ENCODE results near the gene CAB39L. TPM values are rescaled to one million over a fixed set of nuclear protein-coding genes. Genes with fewer than 3 reads are reported as not detected.

Gene CAB39L
- polyA plus RNA-seq, 2 of the 4 experiments (the other 2 are of a cell fraction) = 2.3 to 5.2 TPM

GRCh38 chr13:49373716-49374115 is 70.1 kb downstream of the CAB39L start:
- no peak for TF ChIP-seq MAZ (IDR thresholded peaks at IDR 0.05; ENCODE audit: borderline replicate concordance, low read depth, low read length)
- no peak for TF ChIP-seq FOSL2 (IDR thresholded peaks at IDR 0.05)
- no peak for TF ChIP-seq FOSL2 (CRISPR knock-in tag; IDR thresholded peaks at IDR 0.05)
- TF ChIP-seq TFCP2L1 (CRISPR knock-in tag; IDR thresholded peaks at IDR 0.05) = no peak
- TF ChIP-seq MYC (IDR thresholded peaks at IDR 0.05; ENCODE audit: borderline replicate concordance, low read length) = no peak
- no peak for TF ChIP-seq POLR2AphosphoS2 (conservative IDR thresholded peaks at IDR 0.05; ENCODE audit: low read length)
- TF ChIP-seq FOSB (CRISPR knock-in tag; IDR thresholded peaks at IDR 0.05) = no peak
- TF ChIP-seq KDM1A (IDR thresholded peaks at IDR 0.05; ENCODE audit: low read depth) = no peak
- TF ChIP-seq BCL3 (IDR thresholded peaks at IDR 0.05) = no peak
- DNase-seq (ENCODE audit: low read depth in 1 of 2, low spot score in 1 of 2) (no peak), FAIRE-seq (no peak), ATAC-seq (no peak)
- H3K4me1 ChIP-seq = peaks cover 7% of the 10 kb centered on the region; the same call in 2 of the 3 replicates
- H3K9me3 ChIP-seq = no peaks in the 10 kb centered on the region
- POLR2A ChIA-PET = no interaction called here
- CTCF ChIA-PET = interaction anchor here (0.9 kb wide), 1 partner anchor 61 kb away, joined by 3 read pairs; no protein-coding TSS in a partner anchor
- H3K4me2 ChIP-seq = no peak overlapping the region
- WGBS (ENCODE audit: missing lambda C conversion rate) = 80% methylated on average over 2 of the region's 2 CpGs
- no peak overlapping the region for H3K4me3 ChIP-seq
- no peak overlapping the region for H3K27ac ChIP-seq

GRCh38 chr13:49371943-49372613 is 71.8 kb downstream of the CAB39L start:
- no peak overlapping the region for H3K27ac ChIP-seq
- H3K4me1 ChIP-seq = peaks cover 7% of the 10 kb centered on the region; the same call in 2 of the 3 replicates
- no peak for FAIRE-seq
- ChIA-PET CTCF (no interaction called here), POLR2A (no interaction called here)
- 50% methylated on average over 4 of the region's 4 CpGs for WGBS (ENCODE audit: missing lambda C conversion rate)
- no peak for DNase-seq (ENCODE audit: low read depth in 1 of 2, low spot score in 1 of 2)
- H3K4me3 ChIP-seq = no peak overlapping the region
- no peak overlapping the region for H3K4me2 ChIP-seq
- TF ChIP-seq HOXB13 (CRISPR knock-in tag; IDR thresholded peaks at IDR 0.05; ENCODE audit: low read depth) (no peak), JUNB (IDR thresholded peaks at IDR 0.05) (no peak), CHD2 (IDR thresholded peaks at IDR 0.05; ENCODE audit: low read length, partially characterized antibody) (no peak), EHF (CRISPR knock-in tag; IDR thresholded peaks at IDR 0.05) (no peak), RAD21 (conservative IDR thresholded peaks at IDR 0.05 in 1 of 2, IDR thresholded peaks at IDR 0.05 in 1 of 2) (no peak), CBX8 (IDR thresholded peaks at IDR 0.05) (no peak), TP53 (CRISPR knock-in tag; IDR thresholded peaks at IDR 0.05) (no peak), NR3C1 (IDR thresholded peaks at IDR 0.05) (no peak)
- TF ChIP-seq, protein P1, sequence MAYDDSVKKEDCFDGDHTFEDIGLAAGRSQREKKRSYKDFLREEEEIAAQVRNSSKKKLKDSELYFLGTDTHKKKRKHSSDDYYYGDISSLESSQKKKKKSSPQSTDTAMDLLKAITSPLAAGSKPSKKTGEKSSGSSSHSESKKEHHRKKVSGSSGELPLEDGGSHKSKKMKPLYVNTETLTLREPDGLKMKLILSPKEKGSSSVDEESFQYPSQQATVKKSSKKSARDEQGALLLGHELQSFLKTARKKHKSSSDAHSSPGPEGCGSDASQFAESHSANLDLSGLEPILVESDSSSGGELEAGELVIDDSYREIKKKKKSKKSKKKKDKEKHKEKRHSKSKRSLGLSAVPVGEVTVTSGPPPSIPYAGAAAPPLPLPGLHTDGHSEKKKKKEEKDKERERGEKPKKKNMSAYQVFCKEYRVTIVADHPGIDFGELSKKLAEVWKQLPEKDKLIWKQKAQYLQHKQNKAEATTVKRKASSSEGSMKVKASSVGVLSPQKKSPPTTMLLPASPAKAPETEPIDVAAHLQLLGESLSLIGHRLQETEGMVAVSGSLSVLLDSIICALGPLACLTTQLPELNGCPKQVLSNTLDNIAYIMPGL (CRISPR knock-in tag; IDR thresholded peaks at IDR 0.05; ENCODE audit: borderline replicate concordance) = no peak
- TF ChIP-seq, protein P2, sequence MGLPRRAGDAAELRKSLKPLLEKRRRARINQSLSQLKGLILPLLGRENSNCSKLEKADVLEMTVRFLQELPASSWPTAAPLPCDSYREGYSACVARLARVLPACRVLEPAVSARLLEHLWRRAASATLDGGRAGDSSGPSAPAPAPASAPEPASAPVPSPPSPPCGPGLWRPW (IDR thresholded peaks at IDR 0.05) = no peak
- H3K9me3 ChIP-seq = no peaks in the 10 kb centered on the region
- no peak for ATAC-seq

DNA sequence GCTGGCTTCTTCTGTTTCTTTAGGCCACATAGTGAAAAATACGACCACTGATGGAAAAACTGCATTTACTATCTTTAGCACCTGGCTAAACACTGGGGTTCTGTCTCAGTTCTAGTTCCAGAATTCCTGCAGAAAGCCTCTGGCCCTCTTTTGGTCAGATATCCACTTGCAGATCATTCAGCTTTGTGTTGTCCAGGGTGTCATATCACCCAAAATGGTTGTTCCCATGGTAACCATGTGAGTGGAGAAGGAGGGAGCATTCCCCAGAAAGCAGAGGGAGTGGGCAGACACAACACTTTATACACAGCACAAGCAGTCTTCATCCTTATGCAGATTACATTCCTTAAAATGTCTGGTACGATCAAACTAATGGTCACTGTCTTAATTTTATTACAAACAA is 73.5 kb downstream of the CAB39L start:
- 82% methylated on average over 2 of the region's 2 CpGs for WGBS (ENCODE audit: missing lambda C conversion rate)
- CTCF ChIA-PET = no interaction called here
- H3K27ac ChIP-seq = no peak overlapping the region
- H3K4me1 ChIP-seq = peaks cover 7% of the 10 kb centered on the region; the same call in 2 of the 3 replicates
- H3K4me2 ChIP-seq = no peak overlapping the region
- TF ChIP-seq EP300 (IDR thresholded peaks at IDR 0.05) (no peak), EHF (CRISPR knock-in tag; IDR thresholded peaks at IDR 0.05) (no peak), CHD2 (IDR thresholded peaks at IDR 0.05; ENCODE audit: low read length, partially characterized antibody) (no peak), PHF8 (IDR thresholded peaks at IDR 0.05; ENCODE audit: borderline replicate concordance, low read depth) (no peak), HDAC2 (IDR thresholded peaks at IDR 0.05) (no peak), CBX8 (IDR thresholded peaks at IDR 0.05) (no peak), NPAS2 (CRISPR knock-in tag; IDR thresholded peaks at IDR 0.05; ENCODE audit: borderline replicate concordance) (no peak), CHD4 (IDR thresholded peaks at IDR 0.05; ENCODE audit: borderline replicate concordance) (no peak), RNF2 (IDR thresholded peaks at IDR 0.05; ENCODE audit: borderline replicate concordance, low read depth) (no peak), ESRRA (IDR thresholded peaks at IDR 0.05; ENCODE audit: borderline replicate concordance, low read length) (no peak), KDM1A (IDR thresholded peaks at IDR 0.05; ENCODE audit: low read depth) (no peak), FOSB (CRISPR knock-in tag; IDR thresholded peaks at IDR 0.05) (no peak), POLR2A (IDR thresholded peaks at IDR 0.05; ENCODE audit: low read length) (no peak)
- H3K9me3 ChIP-seq = no peaks in the 10 kb centered on the region
- POLR2A ChIA-PET = no interaction called here
- ATAC-seq (no peak), DNase-seq (ENCODE audit: low read depth in 1 of 2, low spot score in 1 of 2) (peak in 1 of 2 experiments; percentile 2), FAIRE-seq (no peak)
- H3K4me3 ChIP-seq = no peak overlapping the region
